Inflammatory macrophage (primary cell): ENCODE data around the gene COPS3.
"Not testable (repeated sequence)": the region's sequence is repeated elsewhere in the genome, so short reads cannot be mapped to it uniquely, and the experiment has no call there.

Experiments used
- DNase-seq, 2 donors: peaks; one replicate each; pipeline ENCODE4 v3.0.0-alpha.2; 2020 to 2022

The COPS3 gene

GRCh38 chr17:17301659-17302058 lies 20.6 kb upstream of the COPS3 start:
- not testable (repeated sequence) for DNase-seq

- DNase-seq = peak; percentile 26 to 67
These were observed 19.9 kb upstream of the COPS3 start for GRCh38 chr17:17300624-17301568.

- DNase-seq = no peak
These were observed 17.1 kb upstream of the COPS3 start for GRCh38 chr17:17298108-17298507.

GRCh38 chr17:17297217-17297616 lies 16.2 kb upstream of the COPS3 start:
- no peak for DNase-seq

GRCh38 chr17:17295141-17295540 lies 14.1 kb upstream of the COPS3 start:
- DNase-seq = no peak

- no peak for DNase-seq
These were observed 8.7 kb upstream of the COPS3 start for GRCh38 chr17:17289701-17290100.

GRCh38 chr17:17289086-17289485 lies 8.0 kb upstream of the COPS3 start:
- DNase-seq = no peak

GRCh38 chr17:17285951-17286350 lies 4.9 kb upstream of the COPS3 start:
- no peak for DNase-seq

GRCh38 chr17:17279316-17279715 lies 1.7 kb downstream of the COPS3 start:
- peak; percentile 31 to 63 for DNase-seq

- not testable (repeated sequence) for DNase-seq
These were observed 3.6 kb downstream of the COPS3 start for GRCh38 chr17:17277431-17277830.

GRCh38 chr17:17275971-17276370 lies 5.1 kb downstream of the COPS3 start:
- DNase-seq = peak; percentile 74 to 76

GRCh38 chr17:17269926-17270773 lies 10.9 kb downstream of the COPS3 start:
- peak in 1 of 2 donors; percentile 20 for DNase-seq

GRCh38 chr17:17264430-17264829 lies 16.6 kb downstream of the COPS3 start:
- DNase-seq = no peak

- DNase-seq = no peak
These were observed 22.0 kb downstream of the COPS3 start for GRCh38 chr17:17258998-17259397.

GRCh38 chr17:17258011-17258410 lies 23.0 kb downstream of the COPS3 start:
- DNase-seq = no peak

- no peak for DNase-seq
These were observed 24.7 kb downstream of the COPS3 start for GRCh38 chr17:17256316-17256715.

GRCh38 chr17:17255689-17256088 lies 25.4 kb downstream of the COPS3 start:
- DNase-seq = not testable (repeated sequence)

GRCh38 chr17:17254036-17254435 lies 27.0 kb downstream of the COPS3 start:
- peak; percentile 89 to 95 for DNase-seq

GRCh38 chr17:17253406-17253805 lies 27.6 kb downstream of the COPS3 start:
- peak in 1 of 2 donors; percentile 18 for DNase-seq

- DNase-seq = no peak
These were observed 28.8 kb downstream of the COPS3 start for GRCh38 chr17:17252149-17252661.

- DNase-seq = no peak
These were observed 34.2 kb downstream of the COPS3 start for GRCh38 chr17:17246879-17247278.

- DNase-seq = no peak
These were observed 37.9 kb downstream of the COPS3 start for GRCh38 chr17:17243163-17243562.

GRCh38 chr17:17242246-17242645 lies 38.8 kb downstream of the COPS3 start:
- DNase-seq = no peak
